ENCODE results near the gene ULK4.
A peak's percentile ranks its signal among the peaks of the same experiment; 100 is the strongest.

ULK4 gene

DNA sequence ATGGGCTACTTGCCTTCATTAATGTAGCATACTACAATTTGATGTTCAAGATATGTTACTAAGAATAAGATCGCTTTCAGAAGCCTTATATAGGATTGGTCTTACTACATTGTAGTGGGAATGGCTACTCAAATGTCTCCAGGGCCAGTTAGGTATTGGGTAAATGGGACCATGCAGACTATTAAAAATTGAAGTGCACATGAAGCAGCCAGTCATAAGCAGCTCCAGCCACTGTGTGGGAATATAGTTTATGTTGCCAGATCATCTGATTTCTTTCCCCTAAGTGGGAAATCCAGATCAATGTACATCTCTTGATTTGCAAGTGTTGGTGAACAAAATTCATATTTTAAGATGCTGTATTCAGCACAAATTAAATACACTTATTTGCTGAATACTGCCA is 757.5 kb downstream of the ULK4 start:
- no peak for DNase-seq

GRCh38 chr3:41202834-41203345 is 759.0 kb downstream of the ULK4 start:
- no peak for DNase-seq

DNA sequence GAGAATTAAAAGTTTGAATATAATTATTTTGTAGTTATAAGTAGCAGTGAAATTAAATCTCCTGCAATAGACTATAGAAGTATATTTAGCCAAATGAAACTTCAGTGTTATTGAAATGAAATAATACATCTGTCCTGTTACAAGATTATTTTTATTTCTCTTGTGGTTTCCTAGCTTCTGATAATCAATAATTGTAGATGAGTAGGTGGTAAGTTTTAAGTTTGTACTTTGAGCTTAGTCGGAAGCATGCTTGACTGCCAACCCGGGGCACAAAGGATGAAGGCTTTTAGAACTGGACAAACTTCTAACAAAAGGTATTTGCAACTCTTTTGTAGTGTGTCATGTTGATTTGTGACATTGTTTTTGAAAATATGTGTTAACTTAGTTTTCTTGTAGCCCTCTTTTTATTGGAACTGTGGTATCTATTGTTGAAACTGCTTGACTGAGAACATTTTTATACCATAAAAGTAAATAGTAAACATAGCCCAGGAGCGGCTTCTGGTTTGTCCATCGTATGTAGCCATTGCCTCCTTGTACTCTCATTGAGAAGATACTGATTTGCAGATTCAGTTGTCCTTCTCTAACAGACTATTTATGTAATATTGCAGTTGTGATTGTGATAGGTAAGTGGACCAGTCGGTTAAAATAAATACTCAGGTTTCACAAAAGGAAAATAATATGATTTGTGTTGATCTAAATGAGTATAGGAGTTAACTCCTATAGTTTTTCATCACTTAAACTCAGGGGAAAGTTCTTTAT is 759.6 kb downstream of the ULK4 start:
- no peak for DNase-seq

GRCh38 chr3:41200669-41201021 is 761.3 kb downstream of the ULK4 start:
- peak; percentile 30 to 40 for DNase-seq

DNA sequence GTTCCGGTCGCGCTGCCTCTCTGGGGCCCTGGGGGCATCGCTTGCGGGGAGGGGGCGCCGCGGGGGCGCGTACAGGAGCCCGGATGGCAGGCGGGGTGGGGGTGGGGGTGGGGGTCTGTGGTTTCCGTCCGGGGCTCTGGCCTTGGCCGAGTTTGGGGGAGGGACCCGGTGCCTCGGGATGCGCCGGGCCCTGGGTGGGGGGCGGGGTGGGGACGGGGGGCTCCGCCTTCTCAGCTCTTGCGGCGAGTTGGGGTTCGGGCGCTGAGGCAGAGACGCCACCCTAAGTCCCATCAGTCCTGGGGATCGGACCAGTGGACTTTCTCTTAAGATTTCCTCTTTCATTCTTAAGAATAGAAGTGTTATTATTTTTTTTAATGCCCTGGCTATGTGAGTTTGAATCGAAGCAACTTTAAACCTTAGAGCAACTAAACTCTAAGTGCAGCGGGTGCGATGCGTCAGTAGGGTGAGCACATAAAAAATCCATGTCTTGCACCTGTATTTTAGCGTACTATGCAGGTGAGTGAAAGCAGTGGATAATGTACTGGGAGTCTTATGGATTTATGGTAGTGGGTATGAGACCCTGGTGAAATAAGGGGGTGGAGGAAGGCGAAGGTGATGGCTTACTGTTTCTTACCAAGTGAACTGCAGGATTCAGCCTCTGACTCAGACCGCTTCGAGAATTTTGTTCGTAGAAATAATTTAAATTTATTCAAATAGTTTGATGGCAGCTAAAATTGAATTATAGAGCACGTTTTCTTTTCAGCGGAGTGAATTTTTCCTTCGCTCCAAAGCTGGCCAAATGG is 761.8 kb downstream of the ULK4 start:
- peak in 1 of 2 experiments; percentile 56 for DNase-seq

- peak; percentile 94 to 95 for DNase-seq
Measured at GRCh38 chr3:41198950-41199865, 762.7 kb downstream of the ULK4 start, which contains the start of gene CTNNB1. Gene CTNNB1, plus strand, starts transcription at chr3:41199505. Its CDS starts 24,564 bp downstream, at chr3:41224069.

- peak in 1 of 2 experiments; percentile 47 for DNase-seq
Measured at GRCh38 chr3:41198526-41198925, 763.4 kb downstream of the ULK4 start.

- no peak for DNase-seq
Measured at GRCh38 chr3:41198046-41198445, 763.9 kb downstream of the ULK4 start.

All from activated T-cell treated with anti-CD3 and anti-CD28 coated beads, Interleukin-2, amount 50 U/mL, for 48 hours (primary cell).